Measurements from ENCODE around the gene SYT2. TPM values are rescaled to one million over a fixed set of nuclear protein-coding genes. Genes with fewer than 3 reads are reported as not detected.

SYT2 gene
- total and polyA plus RNA-seq, 9 of the 15 experiments (the other 6 are each of a cell fraction or from before 2014, with no cell fraction given): not detected

DNA sequence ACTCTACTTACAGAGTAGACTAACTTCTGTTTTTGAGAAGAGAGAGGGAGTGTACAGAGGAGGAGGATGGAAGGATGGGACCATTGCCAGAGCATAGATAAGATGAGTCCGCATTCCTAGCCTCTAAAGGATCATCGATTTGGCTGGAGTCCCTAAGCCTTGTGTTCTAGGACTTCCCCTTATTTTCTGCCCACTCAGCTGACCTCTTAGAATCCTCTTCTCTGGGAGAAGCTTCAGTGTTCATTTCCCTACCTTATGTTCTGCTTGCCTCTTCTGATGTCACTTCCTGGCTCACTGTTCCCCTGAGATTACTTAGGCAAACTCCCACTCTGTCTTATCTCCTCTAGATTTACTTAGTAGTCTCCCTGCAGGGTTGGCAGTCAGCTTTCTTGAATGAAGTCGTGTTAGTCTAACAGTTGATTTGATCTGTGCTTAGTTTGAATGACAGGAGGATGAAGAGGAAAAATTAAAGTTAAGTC is 156.7 kb downstream of the SYT2 start (continued):
- TF ChIP-seq HMGN3 (IDR thresholded peaks at IDR 0.05; ENCODE audit: borderline replicate concordance, extremely low read depth, insufficient read length, low read depth, low read length) (peak; percentile 37), GABPB1 (CRISPR knock-in tag; IDR thresholded peaks at IDR 0.05) (peak; percentile 87), ID3 (CRISPR knock-in tag; IDR thresholded peaks at IDR 0.05) (no peak), ID3 (tag; IDR thresholded peaks at IDR 0.05) (peak; percentile 61), NCOA1 (IDR thresholded peaks at IDR 0.05; ENCODE audit: low read depth) (peak; percentile 90), THRB (CRISPR knock-in tag; conservative IDR thresholded peaks at IDR 0.05) (no peak; the same call in 1 of the 2 replicates), ETV1 (tag; conservative IDR thresholded peaks at IDR 0.05; ENCODE audit: low read depth) (peak; percentile 92), MECOM (CRISPR knock-in tag; IDR thresholded peaks at IDR 0.05) (peak; percentile 96), ZNF639 (CRISPR knock-in tag; conservative IDR thresholded peaks at IDR 0.05 in 1 of 2, IDR thresholded peaks at IDR 0.05 in 1 of 2) (no peak; a peak in 1 of 4 replicates), SFPQ (IDR thresholded peaks at IDR 0.05; ENCODE audit: low read depth, low read length) (no peak), PRDM10 (IDR thresholded peaks at IDR 0.05; ENCODE audit: partially characterized antibody) (no peak)
- TF ChIP-seq, protein P1, sequence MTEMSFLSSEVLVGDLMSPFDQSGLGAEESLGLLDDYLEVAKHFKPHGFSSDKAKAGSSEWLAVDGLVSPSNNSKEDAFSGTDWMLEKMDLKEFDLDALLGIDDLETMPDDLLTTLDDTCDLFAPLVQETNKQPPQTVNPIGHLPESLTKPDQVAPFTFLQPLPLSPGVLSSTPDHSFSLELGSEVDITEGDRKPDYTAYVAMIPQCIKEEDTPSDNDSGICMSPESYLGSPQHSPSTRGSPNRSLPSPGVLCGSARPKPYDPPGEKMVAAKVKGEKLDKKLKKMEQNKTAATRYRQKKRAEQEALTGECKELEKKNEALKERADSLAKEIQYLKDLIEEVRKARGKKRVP (CRISPR knock-in tag; IDR thresholded peaks at IDR 0.05): peak; percentile 14; the same call in 1 of the 2 replicates
- TF ChIP-seq, protein P2, sequence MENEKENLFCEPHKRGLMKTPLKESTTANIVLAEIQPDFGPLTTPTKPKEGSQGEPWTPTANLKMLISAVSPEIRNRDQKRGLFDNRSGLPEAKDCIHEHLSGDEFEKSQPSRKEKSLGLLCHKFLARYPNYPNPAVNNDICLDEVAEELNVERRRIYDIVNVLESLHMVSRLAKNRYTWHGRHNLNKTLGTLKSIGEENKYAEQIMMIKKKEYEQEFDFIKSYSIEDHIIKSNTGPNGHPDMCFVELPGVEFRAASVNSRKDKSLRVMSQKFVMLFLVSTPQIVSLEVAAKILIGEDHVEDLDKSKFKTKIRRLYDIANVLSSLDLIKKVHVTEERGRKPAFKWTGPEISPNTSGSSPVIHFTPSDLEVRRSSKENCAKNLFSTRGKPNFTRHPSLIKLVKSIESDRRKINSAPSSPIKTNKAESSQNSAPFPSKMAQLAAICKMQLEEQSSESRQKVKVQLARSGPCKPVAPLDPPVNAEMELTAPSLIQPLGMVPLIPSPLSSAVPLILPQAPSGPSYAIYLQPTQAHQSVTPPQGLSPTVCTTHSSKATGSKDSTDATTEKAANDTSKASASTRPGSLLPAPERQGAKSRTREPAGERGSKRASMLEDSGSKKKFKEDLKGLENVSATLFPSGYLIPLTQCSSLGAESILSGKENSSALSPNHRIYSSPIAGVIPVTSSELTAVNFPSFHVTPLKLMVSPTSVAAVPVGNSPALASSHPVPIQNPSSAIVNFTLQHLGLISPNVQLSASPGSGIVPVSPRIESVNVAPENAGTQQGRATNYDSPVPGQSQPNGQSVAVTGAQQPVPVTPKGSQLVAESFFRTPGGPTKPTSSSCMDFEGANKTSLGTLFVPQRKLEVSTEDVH (IDR thresholded peaks at IDR 0.05; ENCODE audit: low read depth, partially characterized antibody): peak; percentile 75
